Neutrophil (primary cell): ENCODE measurements around the gene NRXN3.

Experiments used
- H3K27ac ChIP-seq: fragments of 200-600 bp; sonication (generic); 2 replicates; pipeline ENCODE4 v1.5.1; 2016; ENCODE audit warnings: mild to moderate bottlenecking, moderate library complexity
- H3K27me3 ChIP-seq: fragments of 200-600 bp; sonication (generic); 2 replicates; pipeline ENCODE4 v1.6.0; 2016; ENCODE audit warnings: mild to moderate bottlenecking
- H3K36me3 ChIP-seq: fragments of 200-600 bp; sonication (generic); 2 replicates; pipeline ENCODE4 v1.5.1; 2017
- H3K4me1 ChIP-seq, 2 experiments: fragments of 200-600 bp in 1 of 2; sonication (generic) in 1 of 2; 1 replicate in 1 of 2; 2 replicates in 1 of 2; pipeline versions ENCODE4 v1.5.1 to v1.6.1; 2013 to 2016; ENCODE audit warnings: low read depth in 1 of 2, low read length in 1 of 2, mild to moderate bottlenecking in 1 of 2, moderate library complexity in 1 of 2; ENCODE audit not compliant: control insufficient read depth in 1 of 2, insufficient read depth in 1 of 2
- H3K4me3 ChIP-seq, 2 experiments: fragments of 200-600 bp in 1 of 2; sonication (generic) in 1 of 2; 1 replicate in 1 of 2; 2 replicates in 1 of 2; pipeline ENCODE4 v1.5.1; 2013 to 2016; ENCODE audit warnings: low read depth in 1 of 2, low read length in 1 of 2, mild to moderate bottlenecking in 1 of 2, moderate library complexity in 1 of 2
- H3K9me3 ChIP-seq: fragments of 200-600 bp; sonication (generic); 2 replicates; pipeline ENCODE4 v1.5.1; 2016
- TF ChIP-seq, protein P1 (sequence below): fragments of 200-600 bp; sonication (generic); IDR thresholded peaks from 2 replicates; pipeline ENCODE4 v1.5.1; 2016; ENCODE audit warnings: antibody characterized with exemption

Gene NRXN3

DNA sequence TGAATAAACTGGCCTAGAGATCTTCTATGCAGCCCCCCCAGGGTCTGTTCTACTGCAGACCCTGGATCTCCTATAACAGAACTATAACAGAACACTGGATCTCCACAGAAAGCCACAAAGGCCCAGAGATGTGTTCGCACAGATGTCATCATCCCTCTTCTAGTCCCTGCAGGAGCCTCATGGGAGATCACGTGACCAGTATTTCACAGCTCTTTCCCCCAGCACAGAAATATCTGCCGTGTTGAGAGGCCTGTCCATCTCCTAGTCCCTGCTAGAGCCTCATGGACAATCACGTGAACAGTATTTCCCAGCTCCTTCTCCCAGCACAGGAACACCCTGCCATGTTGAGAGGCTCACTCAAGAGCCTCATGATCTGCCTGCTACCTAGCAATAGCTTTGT is 331.7 kb downstream of the NRXN3 start:
- Histone ChIP-seq H3K4me3 (no peak overlapping the region), H3K36me3 (no peaks in the 10 kb centered on the region), H3K27me3 (no peaks in the 10 kb centered on the region), H3K27ac (no peak overlapping the region), H3K4me1 (no peaks in the 10 kb centered on the region), H3K9me3 (no peaks in the 10 kb centered on the region)
- TF ChIP-seq, protein P1, sequence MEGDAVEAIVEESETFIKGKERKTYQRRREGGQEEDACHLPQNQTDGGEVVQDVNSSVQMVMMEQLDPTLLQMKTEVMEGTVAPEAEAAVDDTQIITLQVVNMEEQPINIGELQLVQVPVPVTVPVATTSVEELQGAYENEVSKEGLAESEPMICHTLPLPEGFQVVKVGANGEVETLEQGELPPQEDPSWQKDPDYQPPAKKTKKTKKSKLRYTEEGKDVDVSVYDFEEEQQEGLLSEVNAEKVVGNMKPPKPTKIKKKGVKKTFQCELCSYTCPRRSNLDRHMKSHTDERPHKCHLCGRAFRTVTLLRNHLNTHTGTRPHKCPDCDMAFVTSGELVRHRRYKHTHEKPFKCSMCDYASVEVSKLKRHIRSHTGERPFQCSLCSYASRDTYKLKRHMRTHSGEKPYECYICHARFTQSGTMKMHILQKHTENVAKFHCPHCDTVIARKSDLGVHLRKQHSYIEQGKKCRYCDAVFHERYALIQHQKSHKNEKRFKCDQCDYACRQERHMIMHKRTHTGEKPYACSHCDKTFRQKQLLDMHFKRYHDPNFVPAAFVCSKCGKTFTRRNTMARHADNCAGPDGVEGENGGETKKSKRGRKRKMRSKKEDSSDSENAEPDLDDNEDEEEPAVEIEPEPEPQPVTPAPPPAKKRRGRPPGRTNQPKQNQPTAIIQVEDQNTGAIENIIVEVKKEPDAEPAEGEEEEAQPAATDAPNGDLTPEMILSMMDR: no peak

DNA sequence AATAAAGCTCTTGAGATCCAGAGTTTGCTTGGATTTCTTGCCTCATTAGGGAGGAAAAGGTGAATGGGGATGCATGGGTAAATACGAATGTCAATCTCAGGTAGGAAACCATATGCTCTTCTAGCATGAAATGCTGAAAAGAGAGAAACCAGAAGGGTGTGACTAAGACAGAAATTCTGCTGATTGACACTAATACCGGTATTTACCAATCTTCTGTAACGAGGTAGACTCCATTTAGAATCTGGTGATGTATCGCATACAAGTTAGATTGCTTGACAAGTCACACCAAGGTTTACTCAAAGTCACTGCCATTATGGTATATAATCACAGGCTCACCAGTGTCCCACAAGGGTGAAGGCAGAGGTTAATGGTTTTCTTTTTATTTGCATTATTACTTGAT is 337.9 kb downstream of the NRXN3 start:
- H3K36me3 ChIP-seq: no peaks in the 10 kb centered on the region
- no peaks in the 10 kb centered on the region for H3K27me3 ChIP-seq
- H3K4me1 ChIP-seq: no peaks in the 10 kb centered on the region
- no peak overlapping the region for H3K4me3 ChIP-seq
- TF ChIP-seq, protein P1: no peak
- no peaks in the 10 kb centered on the region for H3K9me3 ChIP-seq
- no peak overlapping the region for H3K27ac ChIP-seq

DNA sequence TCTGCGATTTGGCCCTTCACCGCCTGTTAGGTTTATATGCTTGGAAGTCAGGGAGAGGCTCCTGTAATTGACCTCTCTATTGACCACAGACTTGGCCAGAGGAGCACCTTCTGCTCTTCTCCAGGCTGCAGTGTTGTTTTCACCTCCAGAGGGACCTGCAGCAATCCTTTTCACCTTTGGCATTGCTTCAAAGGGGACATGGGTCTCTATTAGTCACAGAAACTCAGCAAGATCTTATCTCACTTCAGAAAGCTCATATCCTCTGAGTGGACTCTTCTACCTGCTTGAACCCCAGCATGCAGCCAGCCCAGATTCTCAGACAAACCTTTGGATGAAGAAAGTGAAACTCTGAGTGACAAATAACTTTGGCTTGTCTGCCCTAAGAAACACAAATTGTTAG is 339.3 kb downstream of the NRXN3 start:
- Histone ChIP-seq H3K9me3 (no peaks in the 10 kb centered on the region), H3K4me3 (no peak overlapping the region)
- TF ChIP-seq, protein P1: no peak

DNA sequence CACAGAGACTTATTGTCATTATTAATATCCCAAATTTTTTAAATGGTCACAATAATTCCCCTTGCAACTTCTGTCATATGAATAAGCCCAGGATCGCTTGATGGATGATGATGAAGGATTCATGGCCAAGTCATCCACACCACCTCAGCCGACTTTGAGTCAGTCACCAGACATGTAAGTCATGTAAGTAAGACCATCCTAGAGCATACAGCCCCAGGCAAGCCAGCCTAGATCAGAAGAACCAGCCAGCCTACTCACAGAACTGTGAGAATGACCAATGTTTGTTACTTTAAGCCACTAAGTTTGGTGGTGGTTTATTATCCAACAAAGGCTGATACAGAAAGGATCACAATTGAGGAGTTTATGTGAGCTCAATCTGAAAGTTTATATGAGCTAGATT is 341.8 kb downstream of the NRXN3 start:
- H3K4me1 ChIP-seq: no peaks in the 10 kb centered on the region
- no peaks in the 10 kb centered on the region for H3K27me3 ChIP-seq
- TF ChIP-seq, protein P1: no peak
- H3K4me3 ChIP-seq: no peak overlapping the region
- no peaks in the 10 kb centered on the region for H3K36me3 ChIP-seq
- H3K9me3 ChIP-seq: no peaks in the 10 kb centered on the region
- no peak overlapping the region for H3K27ac ChIP-seq

More for the DNA sequence above, 339.3 kb downstream of the NRXN3 start:
- Histone ChIP-seq H3K27ac (no peak overlapping the region), H3K4me1 (no peaks in the 10 kb centered on the region), H3K27me3 (no peaks in the 10 kb centered on the region), H3K36me3 (no peaks in the 10 kb centered on the region)

DNA sequence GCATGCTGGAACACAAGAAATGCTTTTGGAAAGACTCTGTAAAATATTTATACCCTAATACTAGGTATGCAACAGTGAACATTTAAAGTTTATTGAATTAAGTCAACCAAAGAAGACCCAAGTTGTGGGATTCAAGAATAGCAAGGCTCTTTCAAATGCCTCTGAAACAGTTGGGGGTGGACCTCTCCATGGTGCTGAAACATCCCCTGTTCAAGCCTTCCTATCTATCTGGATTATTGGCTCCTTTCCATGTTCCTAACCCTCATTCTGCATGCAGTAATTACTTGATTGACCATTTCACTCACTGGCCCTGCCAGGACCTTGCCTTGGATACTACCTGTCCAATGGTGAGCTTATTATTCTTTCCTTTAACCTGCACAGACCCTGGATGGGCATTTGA is 349.7 kb downstream of the NRXN3 start:
- no peak overlapping the region for H3K4me3 ChIP-seq
- no peaks in the 10 kb centered on the region for H3K9me3 ChIP-seq
- no peaks in the 10 kb centered on the region for H3K27me3 ChIP-seq
- TF ChIP-seq, protein P1: no peak
- H3K27ac ChIP-seq: no peak overlapping the region
- no peaks in the 10 kb centered on the region for H3K4me1 ChIP-seq
- no peaks in the 10 kb centered on the region for H3K36me3 ChIP-seq

DNA sequence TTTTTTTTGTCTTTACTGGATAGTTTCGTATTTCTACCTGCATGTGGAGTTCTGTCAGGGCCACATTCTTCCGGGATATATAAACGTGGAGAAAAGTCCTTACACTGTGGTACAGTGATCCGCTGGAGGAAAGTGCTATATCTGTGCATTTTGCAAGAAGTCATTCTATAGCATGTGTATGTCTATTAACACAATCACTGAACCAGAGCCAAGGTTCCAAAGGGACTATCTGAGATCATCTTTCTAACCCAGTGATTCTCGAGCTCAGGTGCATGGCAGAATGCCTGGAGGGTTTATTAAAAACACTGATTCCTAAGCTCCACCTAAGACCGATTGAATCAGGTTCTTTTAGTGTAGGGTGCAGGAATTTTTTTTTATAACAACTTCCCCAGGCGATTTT is 354.0 kb downstream of the NRXN3 start:
- no peaks in the 10 kb centered on the region for H3K36me3 ChIP-seq
- no peak overlapping the region for H3K27ac ChIP-seq
- H3K27me3 ChIP-seq: no peaks in the 10 kb centered on the region
- no peaks in the 10 kb centered on the region for H3K9me3 ChIP-seq
- TF ChIP-seq, protein P1: no peak
- no peak overlapping the region for H3K4me3 ChIP-seq
- no peaks in the 10 kb centered on the region for H3K4me1 ChIP-seq
